Measurements from ENCODE around the gene CRACR2B.

Gene CRACR2B

GRCh38 chr11:789943-790342 lies 37.8 kb upstream of the CRACR2B start, which contains the start of gene CEND1:
CEND1 (minus strand) TSS chr11:790090; CDS start chr11:788576, 1,514 bp downstream.
- POLR2A ChIA-PET, result interaction anchor here (0.6 to 2.2 kb wide), 10 partner anchors 10 to 94 kb away, joined by 3 to 11 read pairs (median 5); partner anchors contain the start of genes CRACR2B, GATD1, PNPLA2 and TALDO1
- no peaks in the 10 kb centered on the region for H3K4me1 ChIP-seq (ENCODE audit: control insufficient read depth, insufficient read depth, low read length)
- CTCF ChIA-PET, result interaction anchor here (0.9 kb wide), 1 partner anchor 33 kb away, joined by 3 read pairs; no protein-coding TSS in a partner anchor
- H3K4me3 ChIP-seq (ENCODE audit: low read depth, low read length), result no peak within 1 kb of the TSS
- peaks cover 0 to 42% of the 10 kb centered on the region in 2 experiments; a peak in 1 of 3 replicates for H3K36me3 ChIP-seq (ENCODE audit: control insufficient read depth in 2 of 2, insufficient read depth in 1 of 2, low read length in 2 of 2)
- H3K9me3 ChIP-seq (ENCODE audit: control insufficient read depth, insufficient read depth, low read depth, low read length), result no peaks in the 10 kb centered on the region
- H3K27ac ChIP-seq (ENCODE audit: extremely low read depth, low read depth, low read length), result no peak within 1 kb of the TSS
- TF ChIP-seq ZNF221 (tag by site-specific recombination; IDR thresholded peaks at IDR 0.05; ENCODE audit: borderline replicate concordance), result no peak
- no peak for TF ChIP-seq ZNF157 (tag by site-specific recombination; IDR thresholded peaks at IDR 0.05)
- TF ChIP-seq ZFHX2 (tag by site-specific recombination; conservative IDR thresholded peaks at IDR 0.05), result 0 out of 2 replicates have a peak, but pooled peaks have one; percentile 13
- TF ChIP-seq REPIN1 (tag by site-specific recombination; IDR thresholded peaks at IDR 0.05; ENCODE audit: low read depth), result no peak
- TF ChIP-seq ZFP37 (tag by site-specific recombination; IDR thresholded peaks at IDR 0.05), result no peak
- no peak for TF ChIP-seq ZNF791 (tag by site-specific recombination; IDR thresholded peaks at IDR 0.05)
- TF ChIP-seq ZNF610 (tag by site-specific recombination; IDR thresholded peaks at IDR 0.05; ENCODE audit: borderline replicate concordance), result no peak
- no peak for TF ChIP-seq ZNF398 (tag by site-specific recombination; IDR thresholded peaks at IDR 0.05)
- TF ChIP-seq KLF1 (tag by site-specific recombination; IDR thresholded peaks at IDR 0.05), result peak; percentile 47; the same call in 1 of the 2 replicates
- TF ChIP-seq ZNF202 (tag by site-specific recombination; IDR thresholded peaks at IDR 0.05; ENCODE audit: borderline replicate concordance), result no peak
- no peak for TF ChIP-seq ZFP69B (tag by site-specific recombination; IDR thresholded peaks at IDR 0.05)
- no peak for TF ChIP-seq ZNF362 (tag by site-specific recombination; IDR thresholded peaks at IDR 0.05)
- peak; percentile 75 for TF ChIP-seq SP3 (tag by site-specific recombination; IDR thresholded peaks at IDR 0.05)
- no peak for TF ChIP-seq ZNF571 (tag by site-specific recombination; IDR thresholded peaks at IDR 0.05)
- TF ChIP-seq ZBTB17 (tag by site-specific recombination; IDR thresholded peaks at IDR 0.05), result no peak
- TF ChIP-seq ZXDB (tag by site-specific recombination; IDR thresholded peaks at IDR 0.05), result no peak
- peak; percentile 83 for TF ChIP-seq KLF8 (tag by site-specific recombination; IDR thresholded peaks at IDR 0.05)
- no peak for TF ChIP-seq ZNF654 (tag by site-specific recombination; IDR thresholded peaks at IDR 0.05; ENCODE audit: low read depth)
- no peak for TF ChIP-seq ZBTB6 (tag by site-specific recombination; IDR thresholded peaks at IDR 0.05)
- no peak for TF ChIP-seq ZFP3 (tag by site-specific recombination; IDR thresholded peaks at IDR 0.05; ENCODE audit: low read depth)
- peak; percentile 27; the same call in 1 of the 2 replicates for TF ChIP-seq KLF7 (tag by site-specific recombination; IDR thresholded peaks at IDR 0.05; ENCODE audit: borderline replicate concordance)
- TF ChIP-seq ZNF768 (tag by site-specific recombination; IDR thresholded peaks at IDR 0.05), result no peak
- TF ChIP-seq ZNF18 (tag by site-specific recombination; IDR thresholded peaks at IDR 0.05), result no peak
- no peak for TF ChIP-seq ZSCAN16 (tag by site-specific recombination; IDR thresholded peaks at IDR 0.05)
- no peak for TF ChIP-seq ZNF266 (tag by site-specific recombination; IDR thresholded peaks at IDR 0.05; ENCODE audit: low read depth)
- no peak for TF ChIP-seq PATZ1 (tag by site-specific recombination; IDR thresholded peaks at IDR 0.05)
- TF ChIP-seq ZNF645 (tag by site-specific recombination; IDR thresholded peaks at IDR 0.05), result no peak
- no peak for TF ChIP-seq ZNF558 (tag by site-specific recombination; IDR thresholded peaks at IDR 0.05)
- no peak for TF ChIP-seq ZNF311 (tag by site-specific recombination; IDR thresholded peaks at IDR 0.05; ENCODE audit: borderline replicate concordance)
- TF ChIP-seq ZNF121 (tag by site-specific recombination; IDR thresholded peaks at IDR 0.05), result 0 out of 2 replicates have a peak, but pooled peaks have one; percentile 39
- TF ChIP-seq ZNF670 (tag by site-specific recombination; IDR thresholded peaks at IDR 0.05; ENCODE audit: low read depth), result no peak

Measured in HEK293 (cell line).